ENCODE data around the gene ZCCHC24. TPM values are rescaled to one million over a fixed set of nuclear protein-coding genes. Genes with fewer than 3 reads are reported as not detected.
"Not testable (repeated sequence)": the region's sequence is repeated elsewhere in the genome, so short reads cannot be mapped to it uniquely, and the experiment has no call there.

Gene ZCCHC24
- total and polyA plus RNA-seq, 2 donors (not counting 3 experiments of a cell fraction or from before 2014, with no cell fraction given): 5.2 to 8.4 TPM

- H3K79me2 ChIP-seq (ENCODE audit: control insufficient read depth, insufficient read depth, low read length): no peaks in the 10 kb centered on the region
- no peak for TF ChIP-seq POLR2AphosphoS5 (IDR thresholded peaks at IDR 0.05; ENCODE audit: insufficient read depth, low read depth, low read length)
- TF ChIP-seq GATA2 (IDR thresholded peaks at IDR 0.05; ENCODE audit: insufficient read depth, insufficient read length, low read depth, low read length): no peak
- TF ChIP-seq POLR2A (IDR thresholded peaks at IDR 0.05; ENCODE audit: low read depth, low read length): no peak
- TF ChIP-seq EZH2 (IDR thresholded peaks at IDR 0.05; ENCODE audit: borderline replicate concordance, low read depth, low read length, severe bottlenecking): no peak
- no peak for TF ChIP-seq JUN (IDR thresholded peaks at IDR 0.05; ENCODE audit: borderline replicate concordance, insufficient read depth, insufficient read length, low read depth)
- TF ChIP-seq CTCF (IDR thresholded peaks at IDR 0.05; ENCODE audit: extremely low read depth in 1 of 2, insufficient read depth in 1 of 2, low read depth in 1 of 2, low read length in 2 of 2): no peak
- TF ChIP-seq FOS (IDR thresholded peaks at IDR 0.05; ENCODE audit: borderline replicate concordance, insufficient read depth, low read length): no peak
- TF ChIP-seq MYC (IDR thresholded peaks at IDR 0.05; ENCODE audit: low read depth, low read length): no peak
- TF ChIP-seq MAX (IDR thresholded peaks at IDR 0.05; ENCODE audit: insufficient read depth, insufficient read length): no peak
- no peak overlapping the region for H3K4me2 ChIP-seq (ENCODE audit: insufficient read depth, low read length)
- no TSS peak for BruUV-seq (replicated peaks)
- POLR2A ChIA-PET: no interaction called here
- H2AFZ ChIP-seq (ENCODE audit: low read depth, low read length): no peak overlapping the region
- no peak overlapping the region for H3K27ac ChIP-seq (ENCODE audit: insufficient read depth, low read depth, low read length)
- H4K20me1 ChIP-seq (replicated peaks; ENCODE audit: control insufficient read depth, extremely low read depth, insufficient read depth, low read length): no peaks in the 10 kb centered on the region
- no peak for DNase-seq (ENCODE audit: low read depth, low spot score)
- CTCF ChIA-PET: interaction anchor here (1.0 to 1.5 kb wide), 2 partner anchors 11 to 12 kb away, joined by 3 to 10 read pairs; no protein-coding TSS in a partner anchor
- dilution Hi-C loops (cut with MboI; ENCODE audit: extremely low pct_ligation_motif_present, low sequenced_read_pairs): no loop called here
- no peaks in the 10 kb centered on the region for H3K4me1 ChIP-seq (ENCODE audit: control insufficient read depth, extremely low read depth, insufficient read depth, low read length)
- no peak overlapping the region for H3K9ac ChIP-seq (replicated peaks; ENCODE audit: extremely low read depth, insufficient read depth, low read length)
- H3K9me1 ChIP-seq (replicated peaks; ENCODE audit: control insufficient read depth, extremely low read depth, insufficient read depth, low read length): no peaks in the 10 kb centered on the region
- no peaks in the 10 kb centered on the region for H3K36me3 ChIP-seq (ENCODE audit: control insufficient read depth in 2 of 2, extremely low read depth in 1 of 2, insufficient read depth in 2 of 2, low read length in 2 of 2)
- H3K27me3 ChIP-seq (ENCODE audit: control insufficient read depth in 2 of 2, insufficient read depth in 2 of 2, low read length in 2 of 2): no peaks in the 10 kb centered on the region
- no peak overlapping the region for H3K4me3 ChIP-seq (replicated peaks in 1 of 3; ENCODE audit: insufficient read depth in 1 of 3, low read depth in 1 of 3, low read length in 3 of 3)
- FAIRE-seq: no peak
- intact Hi-C loops (cut with micrococcal nuclease): no loop called here
- no peaks in the 10 kb centered on the region for H3K9me3 ChIP-seq (replicated peaks; ENCODE audit: control insufficient read depth, insufficient read depth, low read length)
These were observed 111.9 kb downstream of the ZCCHC24 start for GRCh38 chr10:79333513-79333912.

- H3K27ac ChIP-seq (ENCODE audit: insufficient read depth, low read depth, low read length); DNase-seq (ENCODE audit: low read depth, low spot score); H4K20me1 ChIP-seq (replicated peaks; ENCODE audit: control insufficient read depth, extremely low read depth, insufficient read depth, low read length); BruUV-seq (replicated peaks); H3K27me3 ChIP-seq (ENCODE audit: control insufficient read depth in 2 of 2, insufficient read depth in 2 of 2, low read length in 2 of 2); POLR2A ChIA-PET; H3K9me3 ChIP-seq (replicated peaks; ENCODE audit: control insufficient read depth, insufficient read depth, low read length); H3K4me2 ChIP-seq (ENCODE audit: insufficient read depth, low read length); H3K9me1 ChIP-seq (replicated peaks; ENCODE audit: control insufficient read depth, extremely low read depth, insufficient read depth, low read length); H3K4me1 ChIP-seq (ENCODE audit: control insufficient read depth, extremely low read depth, insufficient read depth, low read length); H3K4me3 ChIP-seq (replicated peaks in 1 of 3; ENCODE audit: insufficient read depth in 1 of 3, low read depth in 1 of 3, low read length in 3 of 3); H3K36me3 ChIP-seq (ENCODE audit: control insufficient read depth in 2 of 2, extremely low read depth in 1 of 2, insufficient read depth in 2 of 2, low read length in 2 of 2); H2AFZ ChIP-seq (ENCODE audit: low read depth, low read length); intact Hi-C loops (cut with micrococcal nuclease); H3K79me2 ChIP-seq (ENCODE audit: control insufficient read depth, insufficient read depth, low read length); dilution Hi-C loops (cut with MboI; ENCODE audit: extremely low pct_ligation_motif_present, low sequenced_read_pairs); FAIRE-seq; H3K9ac ChIP-seq (replicated peaks; ENCODE audit: extremely low read depth, insufficient read depth, low read length): not testable (repeated sequence)
- CTCF ChIA-PET: interaction anchor here (1.0 kb wide), 1 partner anchor 12 kb away, joined by 3 read pairs; no protein-coding TSS in a partner anchor
These were observed 112.7 kb downstream of the ZCCHC24 start for GRCh38 chr10:79332610-79333315.

All from endothelial cell of umbilical vein (primary cell).